Liver (tissue), 3 donors: ENCODE data around the gene IQCH.

ENCODE experiments used
- CTCF ChIP-seq: fragments of 150-350 bp; IDR thresholded peaks from 2 replicates; pipeline ENCODE4 v1.5.1; 2017; ENCODE audit warnings: improper control_type of control experiment, low read depth, low read length; ENCODE audit not compliant: missing input control
- GABPA ChIP-seq, 2 donors: IDR thresholded peaks in 1 of 2; conservative IDR thresholded peaks in 1 of 2; 2 replicates each; pipeline ENCODE4 v1.6.1; 2016; ENCODE audit warnings: antibody characterized with exemption in 2 of 2, mild to moderate bottlenecking in 1 of 2, moderate library complexity in 1 of 2
- TF ChIP-seq, protein P1 (sequence below): IDR thresholded peaks from 2 replicates; pipeline ENCODE4 v1.6.1; 2016; ENCODE audit warnings: antibody characterized with exemption, mild to moderate bottlenecking
- donor health status: healthy.
- donor health status: healthy.

- TF ChIP-seq GABPA (IDR thresholded peaks at IDR 0.05 in 1 of 2, conservative IDR thresholded peaks at IDR 0.05 in 1 of 2) (no peak), CTCF (no peak)
- TF ChIP-seq, protein P1, sequence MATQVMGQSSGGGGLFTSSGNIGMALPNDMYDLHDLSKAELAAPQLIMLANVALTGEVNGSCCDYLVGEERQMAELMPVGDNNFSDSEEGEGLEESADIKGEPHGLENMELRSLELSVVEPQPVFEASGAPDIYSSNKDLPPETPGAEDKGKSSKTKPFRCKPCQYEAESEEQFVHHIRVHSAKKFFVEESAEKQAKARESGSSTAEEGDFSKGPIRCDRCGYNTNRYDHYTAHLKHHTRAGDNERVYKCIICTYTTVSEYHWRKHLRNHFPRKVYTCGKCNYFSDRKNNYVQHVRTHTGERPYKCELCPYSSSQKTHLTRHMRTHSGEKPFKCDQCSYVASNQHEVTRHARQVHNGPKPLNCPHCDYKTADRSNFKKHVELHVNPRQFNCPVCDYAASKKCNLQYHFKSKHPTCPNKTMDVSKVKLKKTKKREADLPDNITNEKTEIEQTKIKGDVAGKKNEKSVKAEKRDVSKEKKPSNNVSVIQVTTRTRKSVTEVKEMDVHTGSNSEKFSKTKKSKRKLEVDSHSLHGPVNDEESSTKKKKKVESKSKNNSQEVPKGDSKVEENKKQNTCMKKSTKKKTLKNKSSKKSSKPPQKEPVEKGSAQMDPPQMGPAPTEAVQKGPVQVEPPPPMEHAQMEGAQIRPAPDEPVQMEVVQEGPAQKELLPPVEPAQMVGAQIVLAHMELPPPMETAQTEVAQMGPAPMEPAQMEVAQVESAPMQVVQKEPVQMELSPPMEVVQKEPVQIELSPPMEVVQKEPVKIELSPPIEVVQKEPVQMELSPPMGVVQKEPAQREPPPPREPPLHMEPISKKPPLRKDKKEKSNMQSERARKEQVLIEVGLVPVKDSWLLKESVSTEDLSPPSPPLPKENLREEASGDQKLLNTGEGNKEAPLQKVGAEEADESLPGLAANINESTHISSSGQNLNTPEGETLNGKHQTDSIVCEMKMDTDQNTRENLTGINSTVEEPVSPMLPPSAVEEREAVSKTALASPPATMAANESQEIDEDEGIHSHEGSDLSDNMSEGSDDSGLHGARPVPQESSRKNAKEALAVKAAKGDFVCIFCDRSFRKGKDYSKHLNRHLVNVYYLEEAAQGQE, result no peak
Measured at GRCh38 chr15:67403428-67404154, 149.0 kb downstream of the IQCH start.
